ENCODE measurements around the gene KLRD1.
A peak's percentile ranks its signal among the peaks of the same experiment; 100 is the strongest.
"Not testable (repeated sequence)": the region's sequence is repeated elsewhere in the genome, so short reads cannot be mapped to it uniquely, and the experiment has no call there.

Gene KLRD1

DNA sequence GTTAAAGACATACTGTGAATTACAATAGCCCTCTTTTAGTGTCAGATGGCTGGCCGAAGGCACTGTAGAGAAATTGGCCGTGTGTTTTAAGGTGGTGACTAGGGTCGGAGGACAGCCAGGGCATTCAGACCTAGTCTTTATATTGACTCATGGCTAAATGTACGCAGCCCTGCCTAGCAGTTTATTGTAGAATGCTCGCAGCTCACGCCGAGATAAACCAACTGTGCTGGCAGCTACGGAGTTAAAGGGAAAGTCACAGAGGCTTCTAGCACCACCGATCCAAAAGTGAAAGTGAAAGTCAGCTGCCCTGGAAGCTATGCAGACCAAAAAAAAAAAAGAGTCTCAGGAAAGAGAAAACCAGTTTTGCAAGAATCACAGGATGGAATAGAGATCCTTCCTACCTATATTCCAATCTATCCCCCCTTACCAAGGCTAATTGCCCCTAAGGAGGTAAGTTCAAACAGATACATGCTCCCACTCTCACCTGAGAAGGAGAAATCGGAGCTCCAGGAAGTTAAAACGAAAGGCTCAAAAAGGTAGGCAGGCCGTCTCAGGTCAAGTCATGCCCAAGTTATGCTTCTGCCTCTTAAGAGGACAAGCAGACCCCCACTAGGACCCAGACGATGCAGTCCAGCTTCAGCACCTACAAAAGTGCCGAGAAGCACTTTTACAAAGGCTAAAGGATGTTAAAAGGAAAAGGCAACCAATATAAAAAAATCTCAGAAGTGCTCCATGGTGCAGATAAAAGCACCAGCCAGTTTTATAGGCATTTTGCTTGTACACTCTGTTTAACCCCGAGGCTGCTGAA lies 57.3 kb downstream of the KLRD1 start:
- TF ChIP-seq, protein P1, sequence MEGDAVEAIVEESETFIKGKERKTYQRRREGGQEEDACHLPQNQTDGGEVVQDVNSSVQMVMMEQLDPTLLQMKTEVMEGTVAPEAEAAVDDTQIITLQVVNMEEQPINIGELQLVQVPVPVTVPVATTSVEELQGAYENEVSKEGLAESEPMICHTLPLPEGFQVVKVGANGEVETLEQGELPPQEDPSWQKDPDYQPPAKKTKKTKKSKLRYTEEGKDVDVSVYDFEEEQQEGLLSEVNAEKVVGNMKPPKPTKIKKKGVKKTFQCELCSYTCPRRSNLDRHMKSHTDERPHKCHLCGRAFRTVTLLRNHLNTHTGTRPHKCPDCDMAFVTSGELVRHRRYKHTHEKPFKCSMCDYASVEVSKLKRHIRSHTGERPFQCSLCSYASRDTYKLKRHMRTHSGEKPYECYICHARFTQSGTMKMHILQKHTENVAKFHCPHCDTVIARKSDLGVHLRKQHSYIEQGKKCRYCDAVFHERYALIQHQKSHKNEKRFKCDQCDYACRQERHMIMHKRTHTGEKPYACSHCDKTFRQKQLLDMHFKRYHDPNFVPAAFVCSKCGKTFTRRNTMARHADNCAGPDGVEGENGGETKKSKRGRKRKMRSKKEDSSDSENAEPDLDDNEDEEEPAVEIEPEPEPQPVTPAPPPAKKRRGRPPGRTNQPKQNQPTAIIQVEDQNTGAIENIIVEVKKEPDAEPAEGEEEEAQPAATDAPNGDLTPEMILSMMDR (IDR thresholded peaks at IDR 0.05; ENCODE audit: low read depth, low read length, missing control alignments): no peak
- peak; percentile 38 for DNase-seq (ENCODE audit: low read depth)
- H3K4me3 ChIP-seq (ENCODE audit: low read depth, low read length): peak overlapping the region; percentile 60

DNA sequence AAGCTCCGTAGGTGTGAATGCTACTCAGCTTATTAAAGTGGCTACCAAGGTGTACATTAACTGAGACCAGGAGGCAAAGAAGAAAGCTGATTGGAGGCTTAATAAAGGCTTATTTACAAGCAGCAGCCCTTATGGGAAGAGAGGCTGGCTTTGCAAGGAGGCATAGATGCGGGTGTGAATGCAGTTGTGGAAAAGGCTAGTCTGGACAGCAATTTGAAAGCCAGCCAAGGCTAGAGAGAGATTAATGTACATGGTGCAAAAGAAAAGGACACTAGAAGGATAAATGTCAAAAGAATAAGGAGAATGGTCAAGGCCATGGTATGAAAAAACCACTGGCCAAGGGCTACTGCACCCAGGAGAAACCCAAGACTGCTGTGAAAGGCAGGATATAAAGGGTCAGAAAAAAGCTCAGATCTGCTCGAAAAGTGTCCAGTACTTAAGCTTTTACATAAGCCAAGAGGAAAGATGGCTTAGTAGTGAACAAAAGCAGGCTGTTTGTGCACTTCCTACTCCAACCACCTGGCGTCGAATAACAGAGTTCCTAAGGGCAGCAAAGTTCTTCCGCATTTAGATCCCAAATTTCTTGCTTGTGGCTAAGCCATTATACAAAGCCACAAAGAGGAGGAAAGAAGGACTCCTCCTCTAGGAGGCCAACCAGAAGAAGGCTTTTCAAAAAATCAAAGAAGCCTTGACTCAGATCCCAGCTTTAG lies 58.2 kb downstream of the KLRD1 start:
- DNase-seq (ENCODE audit: low read depth): no peak
- no peak overlapping the region for H3K4me3 ChIP-seq (ENCODE audit: low read depth, low read length)

DNA sequence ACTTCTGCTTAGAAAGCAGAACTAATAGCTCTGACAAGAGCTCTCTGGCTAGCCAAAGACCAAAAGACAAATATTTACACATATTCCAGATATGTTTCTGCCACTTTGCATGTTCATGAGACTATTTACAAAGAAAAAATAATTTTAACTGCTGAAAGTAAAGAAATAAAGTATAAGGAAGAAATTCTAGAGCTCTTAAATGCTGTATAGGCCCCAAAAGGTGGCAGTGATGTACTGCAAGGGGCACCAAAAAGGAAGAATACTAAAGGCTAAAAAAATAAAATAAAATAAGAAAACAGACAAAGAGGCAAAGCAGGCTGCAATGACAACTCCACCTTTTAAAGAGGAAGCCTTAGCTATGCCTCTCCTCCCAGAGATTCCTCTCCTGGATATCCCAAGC lies 59.2 kb downstream of the KLRD1 start:
- no peak for DNase-seq (ENCODE audit: low read depth)
- no peak overlapping the region for H3K4me3 ChIP-seq (ENCODE audit: low read depth, low read length)
- TF ChIP-seq, protein P1 (IDR thresholded peaks at IDR 0.05; ENCODE audit: low read depth, low read length, missing control alignments): no peak

More for the DNA sequence above, 58.2 kb downstream of the KLRD1 start:
- TF ChIP-seq, protein P1 (IDR thresholded peaks at IDR 0.05; ENCODE audit: low read depth, low read length, missing control alignments): peak; percentile 14

DNA sequence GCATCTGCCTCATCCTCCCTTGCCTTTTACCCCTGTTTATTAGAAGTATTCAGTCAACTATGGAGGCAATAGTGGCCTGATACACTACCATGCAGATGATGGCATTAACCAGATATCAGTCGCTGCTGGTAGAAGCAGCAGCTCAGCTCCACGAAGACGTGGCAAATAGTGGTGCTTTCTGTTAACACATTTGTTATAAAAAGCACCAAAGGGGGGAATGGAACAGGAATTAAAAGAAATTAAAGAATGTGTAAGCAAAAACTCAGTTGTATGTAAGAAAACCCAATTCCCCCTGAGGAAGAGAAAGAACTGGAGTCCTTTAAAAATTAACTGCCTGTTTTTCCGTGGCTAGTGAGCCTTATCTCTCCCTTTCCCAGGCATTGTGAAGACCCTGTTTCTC lies 60.0 kb downstream of the KLRD1 start:
- not testable (repeated sequence) for H3K4me3 ChIP-seq (ENCODE audit: low read depth, low read length); DNase-seq (ENCODE audit: low read depth)

DNA sequence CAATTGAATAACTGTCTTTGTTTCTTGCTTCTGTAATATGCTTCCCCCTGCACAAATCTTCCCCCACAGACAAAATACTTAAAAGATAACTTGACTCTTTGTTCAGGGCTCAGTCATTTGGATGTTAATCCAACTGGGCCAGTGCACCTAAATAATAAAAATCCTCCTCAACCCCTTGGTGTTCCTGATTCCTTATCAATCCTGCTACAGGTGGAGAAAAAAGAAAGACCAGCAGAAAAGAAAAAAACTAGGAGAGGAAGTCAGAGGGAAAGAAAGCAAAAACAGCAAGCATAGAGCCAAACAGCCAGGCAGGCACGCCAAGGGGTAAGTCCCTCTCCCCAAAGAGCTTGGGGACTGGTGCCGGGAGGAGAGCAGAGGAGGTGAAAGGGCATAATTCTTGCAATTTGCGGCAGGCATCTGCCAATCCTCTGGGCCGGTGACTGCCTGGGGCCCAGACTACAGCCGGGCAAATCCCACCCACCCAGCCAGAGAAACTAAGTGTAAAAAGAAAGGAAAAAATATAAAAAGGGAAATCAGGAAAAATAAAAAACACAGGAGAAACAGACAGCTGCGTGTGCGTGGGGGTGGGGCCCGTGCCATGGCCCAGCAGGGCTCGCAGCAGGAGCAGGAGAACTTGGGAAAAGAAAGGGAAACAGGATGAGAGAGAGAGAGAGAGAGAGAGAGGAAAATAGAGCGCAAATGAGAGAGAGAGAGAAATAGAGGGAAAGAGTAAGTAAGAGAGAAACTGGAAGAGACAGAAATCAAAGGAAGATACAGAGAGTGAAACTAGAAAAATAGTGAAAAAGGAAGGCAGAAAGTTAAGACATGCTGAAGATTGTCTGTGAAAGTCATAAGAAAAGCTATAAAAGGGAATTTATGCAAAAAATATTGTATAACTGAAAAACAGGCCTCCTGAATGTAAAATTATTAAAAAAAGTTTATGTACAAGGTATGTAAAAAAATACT lies 60.8 kb downstream of the KLRD1 start:
- no peak for DNase-seq (ENCODE audit: low read depth)
- TF ChIP-seq, protein P1 (IDR thresholded peaks at IDR 0.05; ENCODE audit: low read depth, low read length, missing control alignments): no peak
- H3K4me3 ChIP-seq (ENCODE audit: low read depth, low read length): no peak overlapping the region

DNA sequence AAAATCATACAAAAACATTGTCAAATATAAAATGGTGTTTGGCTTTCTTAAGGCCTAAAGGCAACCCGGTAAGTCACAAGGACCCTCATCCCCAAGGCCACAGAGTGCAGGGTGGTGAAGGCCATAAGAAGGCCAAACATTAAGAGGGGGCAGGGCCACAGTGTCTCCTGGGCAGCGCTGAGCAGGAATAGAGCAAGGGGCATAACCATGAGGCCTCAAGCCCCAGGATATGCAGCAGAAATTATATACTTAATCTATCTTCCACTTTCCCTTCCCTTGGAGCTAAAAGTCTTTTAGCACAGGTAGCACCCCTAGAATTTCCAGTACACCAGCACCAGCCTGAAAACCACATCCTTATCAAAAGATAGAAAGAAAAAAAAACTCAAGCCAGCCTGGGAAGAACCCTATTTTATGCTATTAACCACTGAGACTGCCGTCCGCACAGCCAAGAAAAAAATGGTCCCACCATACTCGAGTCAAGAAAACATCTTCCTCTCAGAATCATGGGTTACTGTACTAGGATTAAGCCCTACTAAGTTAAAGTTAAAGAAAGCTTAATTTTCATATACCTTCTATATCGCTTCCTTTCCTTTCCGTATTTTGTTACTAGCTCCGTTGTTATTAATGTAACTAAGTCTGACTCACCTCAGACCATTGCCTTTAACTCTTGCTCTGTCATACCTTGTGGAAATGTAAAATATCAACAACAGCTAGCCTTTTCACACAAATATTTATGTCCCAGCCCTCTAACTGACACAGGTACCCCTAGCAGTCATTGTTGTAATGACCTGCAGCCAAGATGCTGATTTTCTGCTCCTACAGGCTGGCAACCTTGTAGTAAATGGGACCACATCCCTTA lies 62.1 kb downstream of the KLRD1 start:
- DNase-seq (ENCODE audit: low read depth): no peak
- TF ChIP-seq, protein P1 (IDR thresholded peaks at IDR 0.05; ENCODE audit: low read depth, low read length, missing control alignments): no peak
- H3K4me3 ChIP-seq (ENCODE audit: low read depth, low read length): no peak overlapping the region

DNA sequence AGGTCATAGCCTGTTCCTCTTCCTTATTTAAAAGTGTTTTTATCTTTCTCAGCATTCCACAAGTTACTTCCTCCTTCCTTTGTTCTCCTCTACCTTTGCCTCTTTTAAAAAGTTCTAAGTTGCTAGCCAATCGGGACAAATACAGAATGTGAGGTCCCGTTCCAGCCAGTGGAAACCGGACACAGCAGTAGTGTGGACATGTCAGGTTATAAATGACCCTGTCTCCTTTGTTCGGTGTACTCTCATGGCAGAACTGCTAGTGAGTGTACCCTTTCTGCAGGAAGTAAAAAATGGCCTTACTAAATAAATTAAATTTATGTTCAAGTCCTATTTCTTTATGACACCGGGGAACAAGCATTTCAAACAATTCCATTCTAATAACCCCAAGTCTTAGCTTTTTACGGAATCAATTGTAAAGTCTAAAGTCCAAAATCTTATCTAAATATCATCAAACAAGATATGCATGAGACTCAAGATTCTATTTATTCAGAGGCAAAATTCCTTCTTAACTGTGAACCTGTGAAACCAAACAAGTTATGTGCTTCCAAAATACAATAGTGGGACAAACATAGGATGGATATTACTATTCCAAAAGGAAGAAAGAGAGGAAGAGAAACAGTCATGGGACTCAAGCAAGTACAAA lies 64.3 kb downstream of the KLRD1 start:
- not testable (repeated sequence) for DNase-seq (ENCODE audit: low read depth); H3K4me3 ChIP-seq (ENCODE audit: low read depth, low read length)
